GM19463 (cell line): ENCODE measurements around the gene ISL2.

Source experiments
- ATAC-seq: cut with Tn5 transposase; IDR thresholded peaks from one replicate; pipeline ENCODE4 v1.9.1; 2021; ENCODE audit warnings: mild to moderate bottlenecking, moderate library complexity; ENCODE audit not compliant: unreplicated experiment

ISL2 gene

DNA sequence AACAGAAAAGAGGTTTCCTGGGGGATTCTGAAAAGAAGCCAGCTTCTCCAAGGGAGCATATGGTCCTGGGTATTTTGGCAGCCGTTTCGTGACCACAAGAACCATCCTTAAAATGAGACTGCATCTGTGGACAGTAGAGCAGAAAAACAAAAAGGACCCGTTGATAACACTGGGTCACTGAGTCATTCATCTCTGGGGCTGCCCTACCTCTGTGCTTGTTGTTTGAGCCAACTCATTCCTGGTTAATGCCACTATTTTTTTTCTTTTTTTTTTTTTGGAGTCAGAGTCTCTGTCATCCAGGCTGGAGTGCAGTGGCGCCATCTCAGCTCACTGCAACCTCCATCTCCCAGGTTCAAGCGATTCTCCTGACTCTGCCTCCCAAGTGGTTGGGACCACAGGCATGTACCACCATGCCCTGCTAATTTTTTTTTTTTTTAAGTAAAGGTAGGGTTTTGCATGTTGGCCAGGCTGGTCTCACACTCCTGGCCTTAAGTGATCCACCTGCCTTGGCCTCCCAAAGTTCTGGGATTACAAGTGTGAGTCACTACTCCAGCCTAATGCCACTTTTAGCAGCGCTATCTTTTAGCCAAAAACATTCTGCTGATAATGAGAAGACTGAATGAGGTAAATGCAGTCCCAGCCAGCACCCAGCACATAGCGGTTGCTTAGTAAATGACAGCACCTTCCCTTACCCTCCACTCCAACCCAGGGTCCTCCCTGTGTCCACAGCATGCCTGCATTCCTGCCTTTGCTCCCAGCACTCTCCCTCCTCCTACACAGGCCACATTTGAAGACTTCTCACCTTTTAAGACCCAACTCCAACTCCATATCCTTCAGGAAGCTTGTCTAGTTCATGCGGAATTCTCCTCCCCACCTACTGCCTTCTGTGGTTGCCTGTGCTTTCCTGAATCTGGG lies 9.1 kb upstream of the ISL2 start:
- ATAC-seq, result no peak

- ATAC-seq, result no peak
Measured at GRCh38 chr15:76328106-76328696, 8.4 kb upstream of the ISL2 start.

- ATAC-seq, result no peak
Measured at GRCh38 chr15:76328958-76329357, 7.6 kb upstream of the ISL2 start.

DNA sequence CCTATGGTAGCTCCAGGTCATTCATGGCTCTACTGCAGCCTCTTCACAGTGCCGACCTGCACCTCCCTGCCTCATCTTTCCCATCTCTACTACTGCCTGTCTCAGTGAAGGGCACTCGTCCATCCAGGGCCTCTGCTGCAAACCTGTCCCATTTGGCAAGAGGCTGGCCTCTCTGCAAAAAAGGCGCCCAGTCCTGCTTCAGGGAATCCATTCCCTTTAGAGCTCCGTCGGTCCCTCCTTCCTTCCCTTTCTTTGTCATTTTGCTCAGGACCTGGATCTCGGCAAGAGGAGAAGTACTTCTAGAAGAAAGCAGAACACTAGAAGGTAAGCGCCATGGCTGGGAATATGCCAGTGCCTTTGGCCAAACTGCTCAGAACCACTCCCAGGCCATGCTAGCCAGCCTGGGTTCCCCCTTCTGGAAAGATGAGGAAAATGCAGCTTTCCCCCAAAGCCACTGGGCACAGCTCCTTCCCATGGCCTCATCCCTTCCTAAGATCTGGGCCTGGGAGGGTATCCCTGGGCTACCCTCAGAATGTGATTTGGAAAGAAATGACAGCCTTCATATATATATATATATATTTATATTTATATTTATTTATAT lies 6.4 kb upstream of the ISL2 start:
- ATAC-seq, result no peak

DNA sequence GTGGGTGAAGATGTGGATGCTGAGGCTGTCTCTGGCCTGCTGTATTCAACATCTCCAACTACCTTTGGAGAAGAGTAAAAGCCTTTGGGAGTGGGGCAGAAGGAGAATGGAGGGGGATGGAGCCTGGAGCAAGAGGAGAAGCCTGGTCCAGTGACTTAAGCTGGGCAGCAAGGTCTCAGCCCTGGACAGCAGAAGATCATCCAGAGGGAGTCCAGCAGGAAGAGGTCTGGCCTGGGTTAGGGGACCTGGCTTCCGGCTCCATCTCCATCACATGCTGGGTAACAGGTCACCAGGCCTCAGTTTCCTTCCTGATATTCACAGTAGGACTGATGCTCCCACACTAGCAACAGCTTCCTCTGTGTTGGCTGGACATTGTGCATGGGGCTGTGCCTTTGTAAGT lies 3.8 kb upstream of the ISL2 start:
- no peak for ATAC-seq

GRCh38 chr15:76333309-76333708 lies 3.3 kb upstream of the ISL2 start:
- ATAC-seq, result no peak

DNA sequence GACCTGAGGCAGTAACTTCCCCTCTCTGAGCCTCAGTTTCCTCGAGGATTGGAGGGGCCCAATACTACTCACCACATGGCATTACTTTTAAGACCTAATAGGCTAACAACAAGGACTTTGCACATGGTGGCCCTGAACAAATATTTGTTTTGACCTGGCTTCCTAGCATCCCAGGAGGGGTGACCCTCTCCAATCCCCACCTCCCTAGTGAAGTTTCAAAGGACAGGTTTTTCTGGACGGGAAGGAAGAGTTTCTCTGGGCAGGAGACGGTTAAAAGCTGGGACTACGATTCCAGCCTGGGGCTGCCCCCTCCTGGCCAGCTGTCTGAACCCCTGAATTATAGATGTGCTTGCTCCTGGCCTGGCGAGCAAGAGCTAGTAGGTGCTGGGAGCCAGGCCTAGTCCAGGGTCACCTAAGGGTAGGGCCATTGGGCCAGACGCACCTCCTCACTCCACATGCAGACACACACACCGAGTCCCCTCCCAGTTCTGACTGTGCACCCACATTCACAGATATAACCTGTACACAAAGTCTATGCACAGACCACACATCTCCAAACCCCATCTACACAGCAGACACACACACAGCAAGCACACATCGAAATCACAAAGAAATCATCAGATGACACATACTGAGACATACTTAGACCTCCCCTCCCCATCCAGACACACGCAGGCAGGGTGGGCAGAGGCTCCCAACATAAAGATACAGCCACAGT lies 2.7 kb upstream of the ISL2 start:
- no peak for ATAC-seq

- ATAC-seq, result no peak
Measured at GRCh38 chr15:76334438-76335306, 1.9 kb upstream of the ISL2 start.

DNA sequence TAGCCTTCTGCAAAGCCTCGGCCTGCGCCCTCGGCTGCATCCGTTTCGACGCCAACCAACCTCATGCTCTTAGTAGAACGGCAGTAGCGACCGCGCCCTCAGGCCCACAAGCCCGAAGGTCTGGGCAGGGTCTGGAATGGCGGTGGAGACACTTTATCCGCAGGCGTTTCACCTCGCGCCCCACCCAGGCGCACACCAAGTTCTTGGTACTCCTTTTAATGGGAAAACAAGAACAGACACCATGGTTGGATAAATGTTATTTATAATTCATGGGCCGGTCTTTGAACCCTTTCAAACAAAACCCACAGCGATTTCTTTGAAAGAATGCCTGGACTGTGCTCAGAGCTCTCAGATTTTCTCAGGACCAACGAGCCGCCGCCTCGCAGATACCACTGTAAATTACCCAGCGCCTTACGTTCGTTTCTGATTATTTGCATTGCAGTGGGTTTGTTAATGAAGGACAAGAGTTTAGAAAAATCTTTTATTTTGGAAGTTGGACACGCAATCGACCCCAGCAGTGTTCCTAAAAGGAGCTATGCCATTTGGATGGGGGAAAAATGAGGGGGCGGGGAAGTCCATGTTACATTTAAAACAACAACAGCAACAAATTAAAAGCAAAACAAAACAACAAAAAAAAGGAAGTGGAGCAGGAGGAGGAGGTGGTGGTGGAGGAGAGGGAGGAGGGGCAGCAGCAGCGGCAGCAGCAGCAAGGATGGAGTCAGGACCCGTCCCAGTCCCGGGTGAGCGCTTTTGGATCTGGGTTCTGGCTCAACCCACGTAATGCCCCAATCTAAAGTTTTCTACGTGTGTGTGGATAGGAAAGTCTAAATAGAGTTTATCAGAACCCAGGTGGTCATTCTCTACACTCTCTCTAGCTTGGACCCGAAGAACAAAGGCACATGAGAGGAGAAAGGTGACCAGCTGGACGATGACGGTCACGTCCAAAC lies 993 bp upstream of the ISL2 start:
- ATAC-seq, result no peak

- no peak for ATAC-seq
Measured at GRCh38 chr15:76337059-76337695, 604 bp downstream of the ISL2 start.

- no peak for ATAC-seq
Measured at GRCh38 chr15:76337696-76338485, 1.3 kb downstream of the ISL2 start.

- ATAC-seq, result no peak
Measured at GRCh38 chr15:76338486-76339304, 2.1 kb downstream of the ISL2 start.

DNA sequence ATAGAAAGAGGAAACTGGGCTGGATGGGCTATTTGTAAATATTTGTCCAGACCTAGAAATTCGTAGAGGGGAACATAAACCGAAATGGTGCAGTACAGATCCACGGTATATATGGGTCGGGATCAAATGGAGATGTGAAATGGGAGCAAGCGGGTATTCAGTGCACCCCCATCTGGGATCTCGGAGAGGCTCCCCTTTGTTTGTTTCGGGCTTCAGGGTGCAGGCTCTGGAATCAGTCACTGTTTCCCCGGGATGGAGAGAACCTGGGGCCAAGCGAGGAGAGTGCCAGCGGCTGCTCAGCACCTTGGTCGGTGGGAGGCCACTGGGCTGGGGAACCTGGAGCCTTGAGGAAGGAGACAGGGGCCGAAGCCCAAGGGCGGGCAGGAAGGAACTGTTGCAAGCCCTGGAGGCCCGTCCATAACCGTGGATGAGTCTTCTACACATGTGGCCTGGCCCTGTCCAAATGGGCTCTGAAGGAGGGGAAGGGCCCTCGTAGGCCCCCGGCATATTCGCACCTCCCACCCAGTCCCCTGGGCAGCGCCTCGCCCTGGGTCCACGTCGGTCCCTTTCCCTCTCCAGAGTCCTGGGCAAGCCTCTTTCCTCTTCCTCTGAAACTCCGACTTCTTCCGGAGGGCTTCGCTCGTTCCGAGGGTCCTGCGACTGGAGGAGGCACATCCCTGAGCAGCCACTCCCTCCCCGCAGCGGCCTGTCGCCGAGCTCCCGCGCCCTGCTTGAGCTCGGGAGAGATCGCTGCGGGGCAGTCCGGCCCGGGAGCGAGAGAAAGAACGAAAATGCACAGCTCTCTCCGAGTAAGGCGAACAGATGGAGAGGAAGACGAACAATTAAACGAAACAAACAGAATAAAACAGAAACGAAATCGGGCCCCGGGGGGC lies 3.0 kb downstream of the ISL2 start:
- ATAC-seq, result no peak

DNA sequence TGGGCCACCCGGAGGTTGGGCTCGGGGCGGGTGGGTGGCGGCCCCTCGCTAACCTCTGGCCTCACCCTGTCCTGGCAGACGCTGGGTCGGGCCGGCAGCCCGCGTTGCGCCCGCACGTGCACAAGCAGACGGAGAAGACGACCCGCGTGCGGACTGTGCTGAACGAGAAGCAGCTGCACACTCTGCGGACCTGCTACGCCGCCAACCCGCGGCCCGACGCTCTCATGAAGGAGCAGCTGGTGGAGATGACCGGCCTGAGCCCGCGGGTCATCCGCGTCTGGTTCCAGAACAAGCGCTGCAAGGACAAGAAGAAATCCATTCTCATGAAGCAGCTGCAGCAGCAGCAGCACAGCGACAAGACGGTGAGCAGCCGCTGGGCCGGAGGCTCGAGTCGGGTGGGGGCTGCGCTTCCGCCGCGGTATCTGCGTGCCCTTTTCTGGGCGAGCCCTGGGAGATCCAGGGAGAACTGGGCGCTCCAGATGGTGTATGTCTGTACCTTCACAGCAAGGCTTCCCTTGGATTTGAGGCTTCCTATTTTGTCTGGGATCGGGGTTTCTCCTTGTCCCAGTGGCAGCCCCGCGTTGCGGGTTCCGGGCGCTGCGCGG lies 3.7 kb downstream of the ISL2 start:
- ATAC-seq, result no peak

- no peak for ATAC-seq
Measured at GRCh38 chr15:76340803-76341365, 4.3 kb downstream of the ISL2 start.
